Measurements from ENCODE around the gene C1QA.
A peak's percentile ranks its signal among the peaks of the same experiment; 100 is the strongest.

Gene C1QA

DNA sequence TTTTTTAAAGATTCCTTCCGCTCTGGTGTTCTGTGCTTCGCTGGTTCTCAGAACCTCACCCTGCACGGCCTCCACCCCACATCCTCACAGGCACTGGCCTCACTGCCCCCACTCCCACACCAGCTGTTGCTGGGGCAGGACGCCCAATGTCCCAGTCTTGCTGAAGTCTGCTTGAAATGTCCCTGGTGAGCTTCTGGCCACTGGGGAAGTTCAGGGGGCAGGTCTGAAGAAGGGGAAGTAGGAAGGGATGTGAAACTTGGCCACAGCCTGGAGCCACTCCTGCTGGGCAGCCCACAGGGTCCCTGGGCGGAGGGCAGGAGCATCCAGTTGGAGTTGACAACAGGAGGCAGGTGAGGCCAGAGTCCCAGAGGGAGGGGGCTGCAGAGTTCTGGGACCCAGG, at the start of gene C1QA:
Gene C1QA (plus strand): TSS at position 276 of the 400 bp plus-strand sequence. CDS start 989 bp downstream, outside the sequence.
- peak within 1 kb of the TSS; percentile 78 for H3K4me2 ChIP-seq
- H3K27me3 ChIP-seq: no peaks in the 10 kb centered on the region
- peaks cover 12% of the 10 kb centered on the region for H3K9me3 ChIP-seq
- no peak for TF ChIP-seq Cebpa-rat (IDR thresholded peaks at IDR 0.05)
- peaks cover 59% of the 10 kb centered on the region for H3K4me1 ChIP-seq
- no peaks in the 10 kb centered on the region for H3K36me3 ChIP-seq
- H3K9ac ChIP-seq: no peak within 1 kb of the TSS
- H3K27ac ChIP-seq: peak within 1 kb of the TSS; percentile 57
- no peaks in the 10 kb centered on the region for H4K20me1 ChIP-seq
- no peak within 1 kb of the TSS for H3K4me3 ChIP-seq

DNA sequence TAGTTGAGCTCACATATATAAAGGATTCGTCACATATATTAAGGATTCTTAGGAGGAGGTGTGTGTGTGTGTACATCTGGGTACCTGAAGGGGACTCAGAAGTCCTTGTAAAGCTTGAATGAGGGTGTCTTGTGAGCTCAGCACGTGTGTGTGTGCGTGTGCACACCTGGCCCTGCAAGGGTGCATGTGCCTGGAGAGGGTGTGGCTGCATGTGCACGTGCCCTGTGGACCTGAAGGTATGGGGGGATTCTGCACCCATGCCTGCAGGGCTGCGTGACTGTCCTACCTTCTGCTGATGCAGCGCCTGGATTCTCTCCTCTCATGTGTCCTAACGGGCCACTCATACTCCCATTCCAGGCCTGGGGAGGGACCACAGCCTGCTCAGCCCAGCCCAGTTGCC, 49.2 kb upstream of the C1QA start:
- Histone ChIP-seq H3K9ac (no peak overlapping the region), H3K9me3 (no peaks in the 10 kb centered on the region), H4K20me1 (no peaks in the 10 kb centered on the region; the same call in 1 of the 2 replicates), H3K4me3 (no peak overlapping the region), H3K27ac (no peak overlapping the region), H3K27me3 (no peaks in the 10 kb centered on the region), H3K4me2 (no peak overlapping the region), H3K36me3 (no peaks in the 10 kb centered on the region), H3K4me1 (peaks cover 22% of the 10 kb centered on the region)
- no peak for TF ChIP-seq Cebpa-rat (IDR thresholded peaks at IDR 0.05)

- H3K27me3 ChIP-seq: no peaks in the 10 kb centered on the region
- no peaks in the 10 kb centered on the region for H3K36me3 ChIP-seq
- no peaks in the 10 kb centered on the region; the same call in 1 of the 2 replicates for H4K20me1 ChIP-seq
- H3K4me3 ChIP-seq: no peak overlapping the region
- no peak overlapping the region for H3K9ac ChIP-seq
- H3K9me3 ChIP-seq: no peaks in the 10 kb centered on the region
- no peak overlapping the region for H3K27ac ChIP-seq
- H3K4me1 ChIP-seq: peaks cover 12% of the 10 kb centered on the region
- TF ChIP-seq Cebpa-rat (IDR thresholded peaks at IDR 0.05): no peak
- no peak overlapping the region for H3K4me2 ChIP-seq
Measured at GRCh38 chr1:22588899-22589422, 47.5 kb upstream of the C1QA start.

DNA sequence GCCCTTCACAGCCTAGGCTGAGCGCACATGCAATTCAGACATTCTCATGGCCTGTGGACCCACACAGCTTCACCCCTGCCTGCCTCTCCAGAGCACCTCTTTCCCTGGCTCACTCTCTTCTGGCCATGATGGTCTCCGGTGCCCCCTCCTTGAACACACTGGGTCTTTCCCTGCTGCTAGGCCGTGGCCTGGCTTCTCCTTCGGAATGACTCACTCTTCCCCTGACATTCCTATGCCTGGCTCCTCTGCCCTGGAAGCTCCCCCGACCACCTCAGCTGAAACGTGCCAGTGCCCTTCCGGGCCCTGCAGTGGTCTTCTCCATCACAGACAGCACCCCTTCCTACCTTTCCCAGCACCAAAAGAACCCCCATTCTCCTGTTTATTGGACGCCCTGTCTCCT, 44.9 kb upstream of the C1QA start:
- H3K4me2 ChIP-seq: no peak overlapping the region
- no peaks in the 10 kb centered on the region for H3K27me3 ChIP-seq
- H3K4me3 ChIP-seq: no peak overlapping the region
- H3K27ac ChIP-seq: no peak overlapping the region
- H3K9me3 ChIP-seq: no peaks in the 10 kb centered on the region
- no peaks in the 10 kb centered on the region; the same call in 1 of the 2 replicates for H4K20me1 ChIP-seq
- no peak overlapping the region for H3K9ac ChIP-seq
- H3K36me3 ChIP-seq: no peaks in the 10 kb centered on the region
- TF ChIP-seq Cebpa-rat (IDR thresholded peaks at IDR 0.05): no peak
- peaks cover under 1% of the 10 kb centered on the region; the same call in 1 of the 2 replicates for H3K4me1 ChIP-seq

- TF ChIP-seq Cebpa-rat (IDR thresholded peaks at IDR 0.05): no peak
Measured at GRCh38 chr1:22592051-22592450, 44.4 kb upstream of the C1QA start.

GRCh38 chr1:22592919-22593790, 43.3 kb upstream of the C1QA start:
- no peak overlapping the region for H3K4me3 ChIP-seq
- no peaks in the 10 kb centered on the region for H3K9me3 ChIP-seq
- H3K9ac ChIP-seq: no peak overlapping the region
- no peaks in the 10 kb centered on the region for H3K36me3 ChIP-seq
- no peak overlapping the region for H3K27ac ChIP-seq
- no peaks in the 10 kb centered on the region for H4K20me1 ChIP-seq
- no peak for TF ChIP-seq Cebpa-rat (IDR thresholded peaks at IDR 0.05)
- H3K4me2 ChIP-seq: no peak overlapping the region
- H3K4me1 ChIP-seq: no peaks in the 10 kb centered on the region
- H3K27me3 ChIP-seq: no peaks in the 10 kb centered on the region

More at GRCh38 chr1:22592051-22592450, 44.4 kb upstream of the C1QA start:
- Histone ChIP-seq H4K20me1 (no peaks in the 10 kb centered on the region; the same call in 1 of the 2 replicates), H3K27me3 (no peaks in the 10 kb centered on the region), H3K27ac (no peak overlapping the region), H3K4me2 (no peak overlapping the region), H3K4me1 (no peaks in the 10 kb centered on the region), H3K9ac (no peak overlapping the region), H3K9me3 (no peaks in the 10 kb centered on the region), H3K4me3 (no peak overlapping the region), H3K36me3 (no peaks in the 10 kb centered on the region)

DNA sequence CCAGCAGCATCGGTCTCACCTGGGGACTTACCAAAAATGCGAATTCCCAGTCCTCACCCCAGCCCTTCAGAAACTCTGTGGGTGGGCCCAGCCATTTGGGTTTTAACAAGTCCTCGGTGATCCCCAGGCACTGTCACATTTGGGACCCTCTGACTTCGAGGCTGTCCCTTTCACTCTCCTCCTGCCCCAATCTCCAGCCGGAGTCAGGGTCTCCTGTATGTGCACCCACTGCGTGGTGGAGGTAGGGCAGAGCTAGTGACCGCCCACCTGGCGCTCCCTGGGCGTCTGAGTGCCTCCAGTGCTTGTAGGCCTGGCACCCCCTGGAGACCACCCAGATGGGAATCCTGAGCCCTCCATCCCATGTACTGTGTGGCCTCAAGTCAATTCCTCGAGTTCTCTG, 42.0 kb upstream of the C1QA start:
- no peaks in the 10 kb centered on the region for H3K36me3 ChIP-seq
- H3K27ac ChIP-seq: no peak overlapping the region
- no peak overlapping the region for H3K9ac ChIP-seq
- H3K9me3 ChIP-seq: no peaks in the 10 kb centered on the region
- H3K4me1 ChIP-seq: no peaks in the 10 kb centered on the region
- no peaks in the 10 kb centered on the region for H4K20me1 ChIP-seq
- no peak for TF ChIP-seq Cebpa-rat (IDR thresholded peaks at IDR 0.05)
- no peaks in the 10 kb centered on the region for H3K27me3 ChIP-seq
- H3K4me3 ChIP-seq: no peak overlapping the region
- no peak overlapping the region for H3K4me2 ChIP-seq

GRCh38 chr1:22595108-22595507, 41.3 kb upstream of the C1QA start:
- no peak overlapping the region for H3K4me3 ChIP-seq
- H3K36me3 ChIP-seq: no peaks in the 10 kb centered on the region
- H3K4me1 ChIP-seq: no peaks in the 10 kb centered on the region
- no peak for TF ChIP-seq Cebpa-rat (IDR thresholded peaks at IDR 0.05)
- H3K27me3 ChIP-seq: no peaks in the 10 kb centered on the region
- H3K4me2 ChIP-seq: no peak overlapping the region
- no peak overlapping the region for H3K9ac ChIP-seq
- no peaks in the 10 kb centered on the region for H4K20me1 ChIP-seq
- no peak overlapping the region for H3K27ac ChIP-seq
- H3K9me3 ChIP-seq: no peaks in the 10 kb centered on the region

DNA sequence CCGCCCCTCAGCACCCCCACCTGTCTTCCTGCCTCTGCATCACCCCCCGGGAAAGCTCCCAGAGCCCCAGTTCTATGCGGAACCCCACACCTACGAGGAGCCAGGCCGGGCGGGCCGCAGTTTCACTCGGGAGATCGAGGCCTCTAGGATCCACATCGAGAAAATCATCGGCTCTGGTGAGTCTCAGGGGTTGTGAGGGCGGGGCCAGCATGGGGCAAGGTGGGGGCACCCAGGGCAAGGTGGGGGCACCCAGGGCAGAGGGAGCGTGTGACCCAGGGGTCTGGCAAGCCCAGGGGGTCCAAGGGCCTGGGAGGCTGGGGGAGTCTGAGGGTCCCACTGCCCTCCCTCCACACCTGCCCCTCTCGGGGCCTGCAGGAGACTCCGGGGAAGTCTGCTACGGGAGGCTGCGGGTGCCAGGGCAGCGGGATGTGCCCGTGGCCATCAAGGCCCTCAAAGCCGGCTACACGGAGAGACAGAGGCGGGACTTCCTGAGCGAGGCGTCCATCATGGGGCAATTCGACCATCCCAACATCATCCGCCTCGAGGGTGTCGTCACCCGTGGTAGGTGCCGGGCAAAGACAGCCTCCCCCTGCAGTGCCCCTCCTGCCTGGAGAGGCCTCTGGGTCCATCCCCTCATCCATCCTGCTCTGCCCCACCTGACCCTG, 39.0 kb upstream of the C1QA start:
- no peak overlapping the region for H3K27ac ChIP-seq
- no peaks in the 10 kb centered on the region for H4K20me1 ChIP-seq
- no peaks in the 10 kb centered on the region for H3K27me3 ChIP-seq
- H3K9me3 ChIP-seq: no peaks in the 10 kb centered on the region
- TF ChIP-seq Cebpa-rat (IDR thresholded peaks at IDR 0.05): no peak
- no peak overlapping the region for H3K4me3 ChIP-seq
- H3K4me1 ChIP-seq: no peaks in the 10 kb centered on the region
- no peak overlapping the region for H3K4me2 ChIP-seq
- H3K36me3 ChIP-seq: no peaks in the 10 kb centered on the region
- H3K9ac ChIP-seq: no peak overlapping the region

DNA sequence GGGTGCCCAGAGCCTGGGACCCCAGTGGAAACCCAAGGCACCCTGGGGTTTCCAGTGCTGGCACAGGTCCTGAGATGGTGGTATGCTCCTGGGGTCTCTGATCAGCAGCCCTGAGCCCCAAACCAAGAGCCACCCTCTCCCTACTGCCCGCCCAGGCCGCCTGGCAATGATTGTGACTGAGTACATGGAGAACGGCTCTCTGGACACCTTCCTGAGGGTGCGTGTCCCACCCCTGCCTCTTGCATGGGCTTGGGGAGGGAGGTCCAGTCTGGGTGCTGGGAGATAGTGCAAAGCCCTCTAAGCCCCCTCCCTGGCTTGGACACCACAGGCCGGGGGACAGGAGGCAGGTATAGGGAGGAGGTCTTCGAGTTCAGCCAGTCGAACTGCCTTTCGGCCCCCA, 38.4 kb upstream of the C1QA start:
- Histone ChIP-seq H3K9ac (no peak overlapping the region), H3K27me3 (no peaks in the 10 kb centered on the region), H3K4me1 (no peaks in the 10 kb centered on the region), H3K27ac (no peak overlapping the region), H4K20me1 (no peaks in the 10 kb centered on the region), H3K4me3 (no peak overlapping the region), H3K36me3 (no peaks in the 10 kb centered on the region), H3K9me3 (no peaks in the 10 kb centered on the region), H3K4me2 (no peak overlapping the region)
- TF ChIP-seq Cebpa-rat (IDR thresholded peaks at IDR 0.05): no peak
